SK-MEL-5 (cell line): ENCODE results near the gene LHX8. TPM values are rescaled to one million over a fixed set of nuclear protein-coding genes. Genes with fewer than 3 reads are reported as not detected.
"Not testable (repeated sequence)": the region's sequence is repeated elsewhere in the genome, so short reads cannot be mapped to it uniquely, and the experiment has no call there.

ENCODE experiments used
- DNase-seq: peaks from one replicate; pipeline ENCODE4 v3.0.0-alpha.2; 2016; ENCODE audit warnings: low read depth, low spot score
- in situ Hi-C: cut with HindIII; loops from 2 replicates; pipeline ENCODE4 v1.10.0; 2016; ENCODE audit warnings: low sequenced_read_pairs, high pct_unique_total_duplicates, low pct_unique_long_range_greater_than_20kb
- polyA plus RNA-seq, 2 experiments: library from polyadenylated mRNA; depleted of rRNA; stranded (reverse); fragments of >200 nt; gene quantifications; 2 replicates each; pipeline ENCODE4 v1.2.3, GENCODE V29; 2015
- total RNA-seq: library from RNA; depleted of rRNA; stranded (reverse); fragments of >200 nt; shearing (Covaris generic); gene quantifications from 2 replicates; pipeline ENCODE4 v1.2.3, GENCODE V29; 2014; rRNA removed

Gene LHX8
- total RNA-seq, result 0.08 TPM in 1 of 2 replicates, not detected in the other
- polyA plus RNA-seq (2015; cell fraction: cytosol; rRNA removed), result not detected in 2 replicates
- not detected in 2 replicates for polyA plus RNA-seq (2015; cell fraction: nucleus; rRNA removed)

DNA sequence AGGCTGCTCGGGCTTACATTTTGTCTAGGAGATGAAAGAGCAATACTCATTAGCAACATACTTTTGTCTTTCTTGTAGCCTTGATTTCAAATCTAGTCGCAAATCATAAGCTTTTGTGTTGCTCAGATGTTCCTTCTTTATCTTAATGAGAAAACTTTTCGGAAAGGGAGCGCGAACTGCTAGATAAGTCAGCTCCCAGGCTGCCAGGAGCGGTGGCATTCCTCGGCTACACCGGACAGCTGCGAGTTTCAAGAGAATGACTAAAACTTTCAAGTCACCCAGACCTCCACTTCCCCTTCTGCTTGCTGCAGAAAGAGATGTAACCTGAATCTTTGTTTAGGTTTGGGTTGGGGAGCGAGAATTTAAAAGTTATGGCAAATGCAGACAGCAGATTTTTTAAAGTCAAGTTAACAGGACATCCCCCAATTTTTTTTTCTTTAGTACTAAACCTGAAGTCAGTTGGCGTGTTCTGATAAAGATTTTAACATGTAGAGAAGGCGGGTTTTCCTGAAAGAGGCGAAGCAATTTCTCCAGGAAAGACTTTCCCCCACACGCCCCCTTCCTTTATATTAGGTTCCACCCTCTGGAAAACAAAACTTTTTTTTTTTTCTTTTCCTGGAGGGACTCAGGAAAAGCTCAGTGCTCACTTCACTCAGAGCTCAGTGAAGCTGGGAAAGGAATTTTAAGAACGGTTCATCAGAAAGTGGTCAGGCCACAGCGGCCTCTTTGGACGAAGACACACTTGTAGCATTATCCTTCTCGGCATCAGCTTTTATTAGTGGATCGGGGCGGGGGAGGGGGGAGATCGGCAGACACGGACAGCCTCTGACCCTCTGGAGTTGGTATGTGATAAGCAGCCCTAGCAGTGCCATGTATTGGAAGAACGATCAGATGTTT, at the start of gene LHX8:
Gene LHX8, plus strand, starts transcription at position 639 of the 897 bp plus-strand sequence. CDS start 2,227 bp downstream, outside the sequence.
- in situ Hi-C loops, result no loop called here
- no peak for DNase-seq

DNA sequence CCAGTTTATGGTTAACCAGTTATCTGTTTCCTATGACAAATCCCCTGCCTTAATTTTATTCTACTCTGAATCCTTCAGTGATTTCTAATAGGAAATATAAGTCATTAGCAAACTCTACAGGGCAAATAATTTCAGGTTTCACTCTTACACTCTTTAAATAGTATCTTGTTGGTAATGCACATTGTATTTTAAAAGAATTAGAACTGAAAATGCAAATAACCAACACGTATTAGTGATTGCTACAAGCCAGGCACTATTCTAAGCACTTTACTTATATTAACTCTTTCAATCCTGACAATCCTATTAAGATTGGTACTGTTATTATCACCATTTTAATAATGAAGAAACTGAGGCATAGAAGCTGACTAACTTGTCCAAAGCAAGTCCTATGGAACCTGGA, 48.3 kb upstream of the LHX8 start:
- no peak for DNase-seq
- in situ Hi-C loops, result no loop called here

DNA sequence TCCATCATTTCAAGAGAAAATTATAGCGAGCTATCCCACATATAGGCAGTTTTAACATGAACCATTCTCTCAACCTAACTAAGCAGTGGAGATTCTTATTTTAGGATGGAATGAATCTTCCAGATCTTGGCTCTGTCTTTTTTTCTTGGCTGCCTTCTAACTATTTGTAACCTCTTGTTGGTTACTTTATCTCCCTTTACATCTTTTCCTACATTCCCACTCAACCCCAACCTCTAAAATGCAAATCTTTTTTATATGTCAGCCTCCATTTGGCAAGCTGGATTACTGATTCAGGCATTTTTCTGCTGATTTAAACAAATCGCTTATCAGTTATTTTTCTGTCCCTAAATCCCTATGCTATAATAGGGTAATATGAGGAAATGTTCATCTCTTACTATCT, 46.9 kb upstream of the LHX8 start:
- in situ Hi-C loops, result no loop called here
- no peak for DNase-seq

DNA sequence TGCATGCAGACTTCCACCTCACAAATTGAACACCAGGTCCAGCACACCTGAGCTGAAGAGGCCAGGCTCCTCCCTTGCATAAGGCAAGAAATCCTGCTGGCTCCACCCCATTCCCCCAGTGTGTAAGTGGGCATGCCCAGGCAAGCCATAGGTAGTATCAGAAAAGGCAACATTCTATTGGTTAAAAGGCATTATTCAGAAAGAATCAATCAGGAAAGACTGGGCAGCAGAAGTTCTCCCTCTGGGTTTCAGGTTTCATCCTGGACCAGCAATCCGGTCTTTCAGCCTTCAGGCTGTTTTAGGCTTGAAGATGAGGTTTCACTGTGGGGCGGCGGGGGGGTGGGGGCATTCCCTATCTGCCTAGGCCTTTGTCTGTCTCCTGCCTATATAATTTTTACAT, 42.0 kb upstream of the LHX8 start:
- in situ Hi-C loops, result no loop called here
- no peak for DNase-seq

DNA sequence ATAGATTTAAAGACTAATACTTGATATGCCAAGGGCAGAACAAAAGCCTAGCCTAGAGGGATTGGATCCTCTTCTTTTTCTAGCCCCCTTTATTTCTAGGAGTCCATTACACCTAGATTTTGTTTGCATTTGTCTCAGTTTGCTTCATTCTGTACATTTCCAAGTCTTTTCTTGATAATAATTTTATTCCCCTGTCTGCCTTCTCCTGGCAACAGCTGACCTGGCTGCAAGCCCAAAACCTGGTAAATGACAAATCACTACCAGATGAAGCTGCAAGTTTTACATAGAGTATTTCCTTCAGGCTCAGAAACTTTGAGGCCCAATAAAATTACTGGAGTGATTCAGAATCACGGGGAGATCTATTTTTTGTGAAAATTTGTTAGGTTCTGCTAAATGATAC, 36.5 kb upstream of the LHX8 start:
- DNase-seq, result peak; percentile 16
- in situ Hi-C loops, result no loop called here

DNA sequence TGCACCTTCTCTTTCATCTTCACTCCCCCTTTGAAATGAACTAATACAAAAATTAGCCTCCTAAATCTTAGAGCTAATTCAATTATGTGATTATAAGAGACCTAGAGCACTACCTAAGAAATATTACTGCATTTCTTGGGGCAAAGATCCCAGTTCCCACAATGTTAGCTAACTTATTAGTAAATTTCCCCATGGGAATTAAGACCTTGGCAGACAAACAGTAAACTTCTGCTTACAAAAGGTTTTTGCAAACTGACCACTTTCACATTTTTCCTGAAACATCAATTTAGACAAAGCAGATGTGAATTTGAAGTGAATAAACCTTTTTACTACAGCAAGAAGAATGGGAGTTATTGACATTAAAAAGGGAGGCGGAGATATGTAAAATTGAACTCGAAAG, 34.6 kb upstream of the LHX8 start:
- DNase-seq, result no peak
- in situ Hi-C loops, result no loop called here

DNA sequence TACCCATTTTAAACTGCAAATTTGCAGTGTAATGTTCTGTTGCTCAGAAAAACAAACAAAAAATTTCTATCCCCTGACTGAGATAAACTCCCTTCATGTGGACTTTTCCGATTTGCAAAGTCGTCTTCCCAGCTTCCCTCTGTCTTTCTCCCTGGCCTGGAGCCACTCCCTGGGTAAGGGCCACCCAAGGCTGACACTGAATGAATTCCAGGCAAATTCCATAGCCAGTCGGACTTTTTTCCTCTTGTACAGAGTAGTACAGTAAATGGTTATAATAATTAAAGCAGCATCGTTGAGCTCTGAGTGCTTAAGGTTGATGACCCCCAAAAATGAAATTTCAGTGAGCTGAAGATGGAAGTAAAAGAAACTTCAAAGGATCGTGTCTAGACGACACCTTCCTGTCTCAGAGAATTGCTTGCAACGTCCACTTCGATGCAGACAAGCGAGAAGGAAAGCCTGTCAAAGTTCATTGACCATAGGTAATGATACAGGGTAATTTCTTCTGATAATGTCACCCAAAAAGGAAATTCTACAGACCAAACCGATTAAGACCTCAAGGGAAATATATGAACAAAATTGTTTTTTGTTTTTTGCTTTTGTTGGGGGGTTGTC, 33.6 kb upstream of the LHX8 start:
- in situ Hi-C loops, result no loop called here
- no peak for DNase-seq

DNA sequence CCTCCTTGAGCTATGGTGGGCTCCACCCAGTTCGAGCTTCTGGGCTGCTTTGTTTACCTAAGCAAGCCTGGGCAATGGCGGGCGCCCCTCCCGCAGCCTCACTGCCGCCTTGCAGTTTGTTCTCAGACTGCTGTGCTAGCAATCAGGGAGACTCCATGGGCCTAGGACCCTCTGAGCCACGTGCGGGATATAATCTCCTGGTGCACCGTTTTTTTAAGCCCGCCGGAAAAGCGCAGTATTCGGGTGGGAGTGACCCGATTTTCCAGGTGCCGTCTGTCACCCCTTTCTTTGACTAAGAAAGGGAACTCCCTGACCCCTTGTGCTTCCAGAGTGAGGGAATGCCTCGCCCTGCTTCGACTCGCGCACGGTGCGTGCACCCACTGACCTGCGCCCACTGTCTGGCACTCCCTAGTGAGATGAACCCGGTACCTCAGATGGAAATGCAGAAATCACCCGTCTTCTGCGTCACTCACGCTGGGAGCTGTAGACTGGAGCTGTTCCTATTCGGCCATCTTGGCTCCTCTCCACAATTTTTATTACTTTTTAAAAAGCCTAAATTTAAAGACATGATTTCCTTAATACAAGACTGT, 21.7 kb upstream of the LHX8 start:
- in situ Hi-C loops, DNase-seq: not testable (repeated sequence)

DNA sequence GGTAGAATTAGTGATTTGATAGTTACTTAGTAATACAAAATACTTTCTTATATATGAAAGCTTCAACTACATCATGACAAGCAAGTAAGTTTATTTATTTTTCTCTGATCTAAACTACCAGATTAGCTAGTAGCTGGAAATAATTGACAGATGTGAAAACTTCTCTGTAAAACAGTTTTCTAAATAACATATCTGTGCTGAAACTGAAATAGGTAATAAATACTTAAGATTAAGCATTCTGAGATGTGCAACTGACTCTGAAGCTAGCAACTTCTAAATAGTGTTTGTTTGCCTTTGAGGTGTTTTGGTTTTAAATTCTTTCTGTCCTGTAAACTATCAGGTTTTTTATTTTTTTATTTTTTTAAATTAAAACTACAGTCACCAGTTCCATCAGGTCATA, 18.5 kb upstream of the LHX8 start:
- no peak for DNase-seq
- in situ Hi-C loops, result no loop called here

DNA sequence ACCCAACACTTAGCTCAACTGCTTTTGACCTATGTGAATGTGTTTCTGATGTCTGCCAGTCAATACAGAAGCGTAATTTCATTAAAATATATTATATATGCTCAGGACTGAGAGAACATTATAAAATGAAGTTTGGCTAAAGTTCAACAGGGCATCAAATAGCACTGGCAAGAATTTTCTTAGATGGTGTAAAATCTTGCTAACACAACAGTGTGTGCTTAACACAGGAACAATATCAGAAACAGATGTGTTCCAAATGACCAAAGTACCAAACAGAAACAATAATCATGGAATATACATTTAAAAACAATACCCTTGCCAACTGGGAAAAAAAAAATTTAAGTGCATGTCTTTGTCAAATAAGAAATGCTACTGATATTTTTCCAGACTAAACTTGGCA, 10.4 kb upstream of the LHX8 start:
- in situ Hi-C loops, result no loop called here
- DNase-seq, result no peak

DNA sequence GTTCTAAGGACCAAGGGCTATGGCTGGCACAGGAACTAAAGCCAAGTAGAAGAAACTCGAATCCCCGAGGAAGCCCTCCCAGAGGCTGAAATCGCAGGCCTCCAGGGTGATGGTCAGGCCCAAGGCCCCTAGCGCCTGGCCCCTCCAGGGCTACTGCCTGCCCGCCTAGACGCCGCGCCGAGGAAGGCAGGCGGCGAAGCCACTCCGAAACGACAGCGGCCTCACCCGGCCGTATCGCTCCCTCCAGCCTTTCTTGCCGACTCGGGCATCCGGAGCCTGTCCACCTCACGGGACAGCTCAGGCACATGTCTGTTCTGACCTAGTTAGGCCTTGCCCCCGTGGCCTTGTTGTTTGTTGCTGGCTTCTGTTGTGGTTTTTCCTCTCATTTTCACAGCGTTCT, 9.7 kb upstream of the LHX8 start:
- no peak for DNase-seq
- in situ Hi-C loops, result no loop called here

DNA sequence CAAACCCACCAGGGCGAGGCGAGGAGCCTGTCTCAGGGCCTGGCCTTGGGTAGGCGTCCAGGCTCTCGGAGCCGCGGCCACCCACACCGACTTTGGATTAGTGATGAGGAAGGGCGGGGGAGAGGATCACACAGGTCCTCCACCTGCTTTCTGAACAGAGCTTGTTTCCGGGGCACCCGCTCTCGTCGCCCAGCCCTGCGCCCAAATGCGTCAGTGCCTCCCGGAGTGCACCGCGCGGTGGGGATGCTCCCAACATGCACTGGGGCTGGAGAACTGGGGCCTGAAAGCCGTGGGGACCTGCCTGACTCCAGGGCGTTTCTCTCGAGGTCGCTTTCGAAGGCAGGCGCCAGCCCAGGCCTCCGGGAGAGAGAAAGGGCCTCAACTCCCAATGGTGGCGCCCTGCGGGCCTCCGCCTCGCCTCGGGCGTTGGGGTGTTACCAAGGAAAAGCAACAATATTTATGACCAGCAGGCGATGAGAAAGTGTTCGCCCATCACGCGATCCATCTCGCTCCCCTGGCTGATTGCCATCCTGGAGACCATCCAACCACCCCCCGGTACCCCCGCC, 8.9 kb upstream of the LHX8 start:
- no peak for DNase-seq
- in situ Hi-C loops, result no loop called here

DNA sequence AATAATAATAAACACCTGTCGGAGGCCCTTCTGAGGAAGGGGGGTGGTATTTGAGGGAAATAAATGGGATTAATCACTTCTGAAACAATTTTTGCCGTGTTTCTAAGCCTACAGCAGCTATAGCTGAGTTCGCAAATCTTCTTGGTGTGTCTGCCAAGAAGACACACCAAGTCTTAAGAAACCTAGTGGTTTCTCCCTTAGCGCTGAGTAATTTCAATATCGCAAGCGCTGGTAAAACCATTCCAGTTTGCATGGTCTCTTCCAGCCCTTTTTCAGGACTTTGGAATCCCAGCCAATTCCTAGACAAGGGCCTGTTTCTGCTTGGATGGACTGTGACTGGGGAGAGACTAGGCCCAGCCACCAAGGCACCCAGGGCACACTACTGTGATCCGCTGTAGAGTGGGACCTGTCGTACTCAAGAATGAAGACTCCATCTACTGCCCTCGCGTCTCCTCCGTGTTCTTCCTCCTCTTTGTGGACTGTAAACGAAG, 7.5 kb upstream of the LHX8 start:
- no peak for DNase-seq
- in situ Hi-C loops, result no loop called here

DNA sequence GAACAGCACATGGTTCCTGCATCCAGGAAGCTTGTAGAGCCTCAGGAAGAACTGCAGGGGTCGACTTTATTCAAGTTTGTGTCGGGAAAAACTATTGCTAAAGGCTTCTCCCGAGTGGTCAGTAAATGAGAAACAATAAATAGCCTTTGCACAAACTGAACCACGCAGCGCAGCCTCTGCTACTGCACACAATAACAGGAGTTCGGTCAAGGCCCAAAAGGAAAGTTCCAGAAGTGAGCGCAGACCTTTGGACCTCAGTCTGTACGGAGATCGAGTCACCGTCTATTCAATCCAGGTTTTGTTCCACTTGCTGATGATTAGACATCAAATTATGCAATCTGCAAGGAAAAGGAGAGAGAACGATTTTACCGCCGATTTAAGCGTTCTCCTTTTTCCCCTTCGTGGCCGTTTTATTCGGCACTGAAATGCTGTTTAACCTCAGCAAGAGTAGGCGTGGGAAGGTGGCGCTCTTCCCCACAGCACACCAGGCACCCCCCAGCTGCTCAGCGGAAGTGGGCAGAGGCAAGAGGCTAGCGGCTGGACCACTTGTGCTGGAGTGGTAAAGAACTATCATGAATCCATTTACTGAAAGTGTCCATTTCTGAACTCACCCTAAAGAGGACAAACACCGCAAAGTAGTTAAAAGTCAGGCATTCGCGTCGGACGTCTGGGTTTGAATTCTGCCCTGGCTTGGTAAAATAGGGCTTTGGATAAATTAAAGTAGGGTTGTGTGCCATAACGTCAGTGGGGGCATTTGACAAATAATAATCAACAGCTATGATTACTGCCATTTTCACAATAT, 6.1 kb upstream of the LHX8 start:
- in situ Hi-C loops, result no loop called here

DNA sequence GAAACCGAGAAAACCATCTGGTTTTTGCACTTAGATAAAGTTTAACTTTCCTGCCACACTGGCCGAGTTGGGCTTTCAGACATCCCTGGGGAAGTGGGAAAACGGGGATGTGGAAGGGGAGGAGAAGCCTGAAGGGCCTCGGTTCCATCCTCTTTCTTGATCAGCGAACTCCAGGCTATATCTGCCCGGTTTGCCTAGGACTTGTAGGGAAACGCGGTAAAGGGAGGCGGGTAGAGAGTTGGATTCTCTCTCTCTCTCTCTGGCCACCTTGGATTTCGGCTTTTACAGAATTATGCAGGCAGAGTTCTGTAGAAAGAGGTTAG, 4.6 kb upstream of the LHX8 start:
- no peak for DNase-seq
- in situ Hi-C loops, result no loop called here

More for the DNA sequence above, 6.1 kb upstream of the LHX8 start:
- no peak for DNase-seq

DNA sequence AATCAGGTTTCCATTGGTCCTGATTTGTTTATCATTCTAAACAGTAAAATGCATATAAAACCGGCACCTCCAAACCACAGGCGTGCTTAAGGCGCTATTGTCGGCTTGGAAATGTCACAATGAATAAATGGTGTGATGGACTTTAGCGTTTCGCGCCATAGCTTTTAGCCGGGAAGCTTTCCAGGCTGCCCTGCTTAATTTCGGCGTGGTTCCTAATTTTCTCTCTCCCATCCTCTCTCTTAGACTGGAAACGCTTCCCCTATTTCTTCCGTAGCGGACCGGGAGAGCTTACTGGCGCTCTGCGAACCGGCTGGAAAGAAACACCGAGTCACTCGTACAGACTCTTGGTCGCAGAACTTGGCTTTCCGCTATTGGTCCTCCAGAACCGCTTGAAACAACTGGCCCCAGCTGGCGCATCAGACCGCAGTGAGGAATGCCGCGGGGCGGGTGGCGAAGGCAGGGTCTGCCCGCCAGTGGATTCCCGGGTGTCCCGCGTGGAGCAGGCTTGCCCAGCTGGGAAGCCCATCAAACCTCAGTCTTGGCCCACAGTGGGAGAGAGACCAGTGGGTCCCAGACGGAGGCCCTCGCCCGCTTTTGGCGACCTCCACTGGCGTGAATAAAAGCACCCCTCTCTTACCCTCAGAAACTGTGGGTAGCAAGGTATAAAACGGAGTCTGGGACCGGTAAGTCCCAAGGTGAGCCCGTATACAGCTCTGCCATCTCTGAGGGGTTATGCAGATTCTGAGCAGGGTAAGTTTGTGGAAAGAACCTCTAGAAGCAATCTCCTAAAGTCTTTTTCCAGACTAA, 4.0 kb upstream of the LHX8 start:
- no peak for DNase-seq
- in situ Hi-C loops, result no loop called here
